Naive thymus-derived CD8-positive, alpha-beta T cell (primary cell): ENCODE data around the gene SIRT6. TPM values are rescaled to one million over a fixed set of nuclear protein-coding genes. Genes with fewer than 3 reads are reported as not detected.

ENCODE experiments used
- ATAC-seq, 2 donors: fragments of 150-1000 bp; cut with Tn5 transposase in 1 of 2; sonication (Bioruptor Pico), chemical (Tn5 transposase) in 1 of 2; 1 replicate in 1 of 2; 2 replicates in 1 of 2; pipeline ENCODE4 v1.10.0; 2021; ENCODE audit warnings: mild to moderate bottlenecking in 2 of 2, moderate library complexity in 2 of 2
- POLR2A ChIA-PET: fragments of 350-600 bp; sonication (Branson Sonifier 250); formaldehyde crosslinking; loops from one replicate; lab custom pipeline; 2021; ENCODE audit warnings: antibody characterized with exemption; lab: Charles Lee
- DNase-seq, 10 donors: peaks; one replicate each; pipeline versions ENCODE4 v3.0.0 to v3.0.0-alpha.2; 2020 to 2022
- H3K27ac Mint-ChIP-seq, 10 donors: one replicate each; pipeline ENCODE4 v1.8.0; 2020 to 2022; ENCODE audit warnings: mild to moderate bottlenecking in 10 of 10, mixed read lengths in 10 of 10, moderate library complexity in 4 of 10, inconsistent platforms in 1 of 10
- H3K27me3 Mint-ChIP-seq, 5 donors: one replicate each; pipeline ENCODE4 v1.8.0; 2021 to 2022; ENCODE audit warnings: mixed read lengths in 5 of 5
- H3K36me3 Mint-ChIP-seq, 3 donors: one replicate each; pipeline ENCODE4 v1.8.0; 2020 to 2022; ENCODE audit warnings: mixed read lengths in 3 of 3, mild to moderate bottlenecking in 2 of 3, inconsistent platforms in 1 of 3
- H3K4me1 Mint-ChIP-seq, 4 donors: one replicate each; pipeline ENCODE4 v1.8.0; 2021 to 2022; ENCODE audit warnings: mixed read lengths in 4 of 4
- H3K4me3 Mint-ChIP-seq, 10 donors: one replicate each; pipeline ENCODE4 v1.8.0; 2020 to 2022; ENCODE audit warnings: mild to moderate bottlenecking in 10 of 10, mixed read lengths in 10 of 10, moderate library complexity in 6 of 10, inconsistent platforms in 1 of 10
- H3K9me3 Mint-ChIP-seq, 9 donors: one replicate each; pipeline ENCODE4 v1.8.0; 2020 to 2022; ENCODE audit warnings: mixed read lengths in 9 of 9, mild to moderate bottlenecking in 3 of 9, inconsistent platforms in 1 of 9, moderate library complexity in 1 of 9
- polyA plus RNA-seq, 3 donors: library from polyadenylated mRNA; unstranded; fragments of 300-500 nt; fragmentation: Illumina TruSeq; gene quantifications; one replicate each; pipeline ENCODE4 v1.2.3, GENCODE V29; 2021
- total RNA-seq, 8 experiments: library from RNA in 2 of 8; stranded (reverse) in 2 of 8; gene quantifications; one replicate each; pipeline ENCODE4 v1.2.3 and lab custom pipeline; 2021 to 2026

Gene SIRT6
- total and polyA plus RNA-seq, 5 experiments from 2014 or later, result 0.86 to 27.3 (median 4.3) TPM

- DNase-seq (no peak), ATAC-seq (no peak)
- H3K36me3 Mint-ChIP-seq, result no peaks in the 10 kb centered on the region
- H3K27me3 Mint-ChIP-seq, result no peaks in the 10 kb centered on the region
- H3K4me3 Mint-ChIP-seq, result no peak overlapping the region
- peaks cover 0 to 6% (median 0%) of the 10 kb centered on the region in 4 donors for H3K4me1 Mint-ChIP-seq
- no peak overlapping the region for H3K27ac Mint-ChIP-seq
- H3K9me3 Mint-ChIP-seq, result no peaks in the 10 kb centered on the region
- POLR2A ChIA-PET, result no interaction called here
Measured at GRCh38 chr19:4217429-4218264, 35.3 kb upstream of the SIRT6 start.

GRCh38 chr19:4216846-4217245, 34.5 kb upstream of the SIRT6 start:
- no peaks in the 10 kb centered on the region for H3K9me3 Mint-ChIP-seq
- H3K4me1 Mint-ChIP-seq, result peaks cover 0 to 6% (median 0%) of the 10 kb centered on the region in 4 donors
- POLR2A ChIA-PET, result no interaction called here
- peak overlapping the region in 1 of 10 donors; percentile 34 for H3K27ac Mint-ChIP-seq
- ATAC-seq, result no peak
- H3K27me3 Mint-ChIP-seq, result no peaks in the 10 kb centered on the region
- DNase-seq, result no peak
- H3K36me3 Mint-ChIP-seq, result no peaks in the 10 kb centered on the region
- H3K4me3 Mint-ChIP-seq, result no peak overlapping the region

DNA sequence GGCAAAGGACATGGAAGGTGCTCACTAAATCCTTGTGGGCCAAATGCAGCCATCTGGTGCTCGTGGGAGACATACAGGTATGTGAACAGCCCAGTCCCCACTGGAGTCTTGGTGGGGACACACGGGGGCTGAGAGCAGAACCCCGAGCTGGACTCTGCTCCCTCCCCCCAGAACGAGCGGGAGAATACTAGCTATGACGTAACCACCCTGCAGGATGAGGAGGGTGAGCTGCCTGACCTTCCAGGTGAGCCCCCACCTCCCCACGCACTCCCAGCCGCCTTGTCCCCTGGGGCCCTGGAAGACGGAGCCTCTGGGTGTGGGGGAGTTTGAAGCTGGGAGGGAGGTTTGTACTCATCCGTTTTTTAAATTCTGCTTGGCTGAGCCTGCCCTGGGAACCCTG, 33.4 kb upstream of the SIRT6 start:
- Mint-ChIP-seq H3K27ac (no peak overlapping the region), H3K9me3 (no peaks in the 10 kb centered on the region), H3K4me1 (peaks cover 0 to 6% (median 0%) of the 10 kb centered on the region in 4 donors), H3K27me3 (no peaks in the 10 kb centered on the region), H3K4me3 (no peak overlapping the region), H3K36me3 (no peaks in the 10 kb centered on the region)
- DNase-seq (no peak), ATAC-seq (no peak)
- POLR2A ChIA-PET, result no interaction called here

GRCh38 chr19:4213116-4213515, 30.8 kb upstream of the SIRT6 start:
- POLR2A ChIA-PET, result interaction anchor here (0.6 kb wide), 1 partner anchor 207 kb away, joined by 5 read pairs; no protein-coding TSS in a partner anchor
- Mint-ChIP-seq H3K27ac (no peak overlapping the region), H3K9me3 (peaks cover 0 to 2% (median 0%) of the 10 kb centered on the region in 9 donors), H3K4me1 (peaks cover 0 to 6% (median 0%) of the 10 kb centered on the region in 4 donors), H3K36me3 (no peaks in the 10 kb centered on the region), H3K27me3 (no peaks in the 10 kb centered on the region), H3K4me3 (no peak overlapping the region)
- DNase-seq (no peak), ATAC-seq (no peak)

DNA sequence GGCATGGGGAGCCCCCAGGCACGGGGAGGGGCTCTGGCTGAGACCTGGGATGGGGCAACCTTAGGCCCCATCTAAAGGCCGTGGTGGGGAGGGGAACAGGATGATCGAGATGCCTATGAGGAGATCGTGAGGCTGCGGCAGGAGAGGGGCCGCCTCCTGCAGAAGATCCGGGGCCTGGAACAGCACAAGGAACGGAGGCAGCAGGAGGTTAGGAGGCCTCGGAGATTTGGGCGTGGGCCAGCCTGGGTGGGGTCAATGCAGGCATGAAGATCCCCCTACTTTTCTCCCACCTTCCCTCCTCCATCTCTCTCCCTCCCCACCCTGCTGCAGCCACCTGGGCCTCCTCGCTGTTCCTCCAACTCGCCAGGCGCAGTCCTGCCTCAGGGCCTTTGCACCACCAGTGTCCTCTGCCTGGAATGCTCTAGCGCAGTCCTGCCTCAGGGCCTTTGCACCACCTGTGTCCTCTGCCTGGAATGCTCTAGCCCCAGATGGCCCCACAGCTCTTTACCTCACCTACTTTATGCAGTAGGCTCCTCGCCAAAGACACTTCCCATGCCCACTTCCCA, 27.9 kb upstream of the SIRT6 start:
- H3K27me3 Mint-ChIP-seq, result peaks cover 0 to 4% (median 0%) of the 10 kb centered on the region in 5 donors
- no peak overlapping the region for H3K27ac Mint-ChIP-seq
- POLR2A ChIA-PET, result no interaction called here
- H3K4me1 Mint-ChIP-seq, result peaks cover 0 to 6% (median 0%) of the 10 kb centered on the region in 4 donors
- DNase-seq (no peak), ATAC-seq (no peak)
- H3K4me3 Mint-ChIP-seq, result no peak overlapping the region
- H3K9me3 Mint-ChIP-seq, result peaks cover 0 to 2% (median 0%) of the 10 kb centered on the region in 9 donors
- no peaks in the 10 kb centered on the region for H3K36me3 Mint-ChIP-seq

GRCh38 chr19:4208385-4209094, 26.2 kb upstream of the SIRT6 start:
- H3K4me1 Mint-ChIP-seq, result peaks cover 2 to 7% (median 3%) of the 10 kb centered on the region in 4 donors
- no peaks in the 10 kb centered on the region for H3K36me3 Mint-ChIP-seq
- H3K9me3 Mint-ChIP-seq, result peaks cover 0 to 2% (median 0%) of the 10 kb centered on the region in 9 donors
- ATAC-seq (no peak), DNase-seq (no peak)
- no peak overlapping the region for H3K4me3 Mint-ChIP-seq
- POLR2A ChIA-PET, result no interaction called here
- H3K27me3 Mint-ChIP-seq, result peaks cover 0 to 7% (median 0%) of the 10 kb centered on the region in 5 donors
- peak overlapping the region in 2 of 10 donors; percentile 34 to 81 for H3K27ac Mint-ChIP-seq

DNA sequence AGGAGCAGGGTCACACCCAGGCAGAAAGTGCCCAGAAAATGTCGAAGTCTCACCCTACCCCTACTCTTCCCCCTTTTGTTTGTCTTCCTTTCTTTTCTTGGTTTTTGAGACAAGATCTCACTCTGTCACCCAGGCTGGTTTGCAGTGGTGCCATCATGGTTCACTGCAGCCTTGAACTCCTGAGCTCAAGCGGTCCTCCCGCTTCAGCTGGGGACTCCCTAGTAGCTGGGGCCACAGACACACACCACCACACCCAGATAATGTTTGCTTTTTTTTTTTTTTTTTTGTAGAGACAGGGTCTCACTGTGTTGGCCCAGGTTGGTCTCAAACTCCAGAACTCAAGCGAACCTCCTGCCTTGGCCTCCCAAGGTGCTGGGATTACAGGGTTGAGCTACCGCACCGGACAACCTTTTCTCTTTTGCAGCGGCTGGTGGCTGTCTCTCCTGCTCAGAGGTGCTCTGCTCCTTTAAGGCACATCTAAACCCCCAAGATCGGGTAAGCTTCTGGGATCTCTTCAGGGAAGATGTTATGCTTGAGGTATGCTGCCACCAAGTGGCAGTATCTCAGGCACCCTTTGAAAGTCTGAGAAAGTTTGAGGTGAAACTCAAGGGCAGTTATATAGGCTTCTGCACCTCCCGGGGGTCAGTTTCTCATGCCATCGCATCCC, 24.6 kb upstream of the SIRT6 start:
- Mint-ChIP-seq H3K9me3 (peaks cover 0 to 2% (median 0%) of the 10 kb centered on the region in 9 donors), H3K27ac (no peak overlapping the region), H3K36me3 (no peaks in the 10 kb centered on the region), H3K4me3 (no peak overlapping the region), H3K4me1 (peaks cover 2 to 7% (median 3%) of the 10 kb centered on the region in 4 donors), H3K27me3 (peaks cover 0 to 7% (median 0%) of the 10 kb centered on the region in 5 donors)
- ATAC-seq, result no peak
- DNase-seq, result no peak
- POLR2A ChIA-PET, result no interaction called here

GRCh38 chr19:4201798-4202197, 19.4 kb upstream of the SIRT6 start:
- Mint-ChIP-seq H3K27me3 (peaks cover 16 to 31% (median 25%) of the 10 kb centered on the region in 5 donors), H3K9me3 (peaks cover 0 to 9% (median 0%) of the 10 kb centered on the region in 9 donors), H3K36me3 (peaks cover 1 to 8% (median 7%) of the 10 kb centered on the region in 3 donors), H3K4me3 (no peak overlapping the region), H3K4me1 (peaks cover 13 to 18% (median 17%) of the 10 kb centered on the region in 4 donors), H3K27ac (no peak overlapping the region)
- POLR2A ChIA-PET, result interaction anchor here (0.6 to 0.8 kb wide), 3 partner anchors 33 to 229 kb away, joined by 3 read pairs; partner anchors contain the start of gene EEF2
- no peak for DNase-seq
- no peak for ATAC-seq

- Mint-ChIP-seq H3K9me3 (peaks cover 0 to 9% (median 0%) of the 10 kb centered on the region in 9 donors), H3K36me3 (peaks cover 1 to 8% (median 7%) of the 10 kb centered on the region in 3 donors), H3K27ac (peak overlapping the region in 2 of 10 donors; percentile 17), H3K27me3 (peaks cover 20 to 38% (median 26%) of the 10 kb centered on the region in 5 donors), H3K4me3 (no peak overlapping the region), H3K4me1 (peaks cover 13 to 18% (median 17%) of the 10 kb centered on the region in 4 donors)
- DNase-seq (no peak), ATAC-seq (no peak)
- POLR2A ChIA-PET, result interaction anchor here (0.6 kb wide), 1 partner anchor 229 kb away, joined by 3 read pairs; no protein-coding TSS in a partner anchor
Measured at GRCh38 chr19:4200940-4201542, 18.7 kb upstream of the SIRT6 start.

DNA sequence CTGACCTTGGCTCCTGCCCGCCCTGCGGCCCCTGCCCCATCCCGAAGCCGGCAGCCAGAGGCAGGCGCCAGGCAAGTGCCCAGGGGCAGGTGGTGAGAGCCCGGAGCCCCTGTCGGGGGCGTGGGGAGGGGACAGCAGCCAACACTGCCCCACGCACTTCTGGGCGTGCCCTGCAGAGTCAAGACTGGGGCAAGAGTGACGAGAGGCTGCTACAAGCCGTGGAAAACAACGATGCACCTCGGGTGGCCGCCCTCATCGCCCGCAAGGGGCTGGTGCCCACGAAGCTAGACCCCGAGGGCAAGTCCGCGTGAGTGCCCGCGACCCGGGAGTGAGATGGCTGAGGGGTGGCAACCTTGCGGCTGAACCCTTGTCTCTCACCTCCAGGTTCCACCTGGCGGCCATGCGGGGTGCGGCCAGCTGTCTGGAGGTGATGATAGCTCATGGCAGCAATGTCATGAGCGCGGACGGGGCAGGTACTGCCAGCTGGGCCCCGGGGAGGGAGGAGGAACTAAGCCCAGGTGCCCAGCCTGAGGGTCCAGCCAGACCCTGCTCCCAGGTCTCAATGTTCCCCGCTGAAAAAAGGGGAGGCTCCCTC, 17.4 kb upstream of the SIRT6 start:
- POLR2A ChIA-PET, result no interaction called here
- no peak for ATAC-seq
- Mint-ChIP-seq H3K9me3 (peaks cover 0 to 9% (median 0%) of the 10 kb centered on the region in 9 donors), H3K4me1 (peaks cover 13 to 18% (median 17%) of the 10 kb centered on the region in 4 donors), H3K36me3 (peaks cover 1 to 8% (median 7%) of the 10 kb centered on the region in 3 donors), H3K27ac (no peak overlapping the region), H3K27me3 (peaks cover 24 to 46% (median 34%) of the 10 kb centered on the region in 5 donors), H3K4me3 (no peak overlapping the region)
- DNase-seq, result no peak

DNA sequence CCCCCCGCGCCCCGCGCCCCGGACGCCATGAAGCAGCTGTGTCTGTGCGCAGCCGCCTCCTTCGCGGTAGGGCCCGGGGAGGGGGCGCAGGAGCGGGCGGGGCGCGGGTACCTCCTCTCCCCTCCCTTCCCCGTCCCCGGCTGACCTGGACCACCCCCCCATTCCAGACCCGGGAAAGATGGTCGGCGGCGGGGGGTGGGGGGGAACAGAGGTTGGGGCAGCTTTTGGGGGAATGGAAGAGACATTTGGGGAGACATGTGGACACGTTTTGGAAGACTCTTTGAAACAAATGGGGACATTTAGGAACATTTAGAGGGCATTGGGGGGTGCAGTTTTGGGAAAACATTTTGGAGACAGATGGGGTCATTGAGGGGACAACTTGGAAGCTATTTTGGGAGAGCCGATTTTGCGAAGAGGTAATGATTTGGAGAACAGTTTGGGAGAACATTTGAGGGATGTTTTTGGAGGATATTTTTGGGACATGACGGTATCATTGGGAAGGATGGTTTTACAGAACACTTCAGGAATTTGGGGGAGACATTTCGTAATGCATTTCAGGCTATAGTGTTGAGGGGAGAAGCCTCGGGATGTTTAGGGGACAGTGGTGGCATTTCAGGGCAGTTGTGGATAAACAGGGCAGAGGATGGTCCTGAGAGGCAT, 16.2 kb upstream of the SIRT6 start:
- Mint-ChIP-seq H3K4me1 (peaks cover 12 to 14% (median 13%) of the 10 kb centered on the region in 4 donors), H3K27ac (no peak overlapping the region), H3K36me3 (peaks cover 4 to 9% (median 8%) of the 10 kb centered on the region in 3 donors), H3K4me3 (peak overlapping the region in 1 of 10 donors; percentile 5), H3K27me3 (peaks cover 29 to 58% (median 45%) of the 10 kb centered on the region in 5 donors), H3K9me3 (peaks cover 0 to 9% (median 0%) of the 10 kb centered on the region in 9 donors)
- ATAC-seq (no peak), DNase-seq (no peak)
- POLR2A ChIA-PET, result no interaction called here
